ENCODE data around the gene RFX5. TPM values are rescaled to one million over a fixed set of nuclear protein-coding genes. Genes with fewer than 3 reads are reported as not detected.

Gene RFX5
- total and polyA plus RNA-seq, 9 of the 15 experiments (the other 6 are each of a cell fraction or from before 2014, with no cell fraction given), result 3.8 to 48.2 (median 32.2) TPM

GRCh38 chr1:151311589-151312331 lies 35.3 kb downstream of the RFX5 start (continued):
- peak; percentile 96 for TF ChIP-seq ZNF589 (CRISPR knock-in tag; IDR thresholded peaks at IDR 0.05; ENCODE audit: low read depth)
- TF ChIP-seq DACH1 (IDR thresholded peaks at IDR 0.05; ENCODE audit: partially characterized antibody), result peak; percentile 99
- no peak for TF ChIP-seq ZNF217 (CRISPR knock-in tag; IDR thresholded peaks at IDR 0.05)
- TF ChIP-seq ZBTB1 (CRISPR knock-in tag; IDR thresholded peaks at IDR 0.05; ENCODE audit: borderline replicate concordance, low read depth), result no peak
- TF ChIP-seq CGGBP1 (CRISPR knock-in tag; IDR thresholded peaks at IDR 0.05), result no peak
- TF ChIP-seq ZNF316 (IDR thresholded peaks at IDR 0.05), result peak; percentile 76
- no peak for TF ChIP-seq ZNF717 (CRISPR knock-in tag; IDR thresholded peaks at IDR 0.05)
- TF ChIP-seq ZBTB12 (CRISPR knock-in tag; IDR thresholded peaks at IDR 0.05), result peak; percentile 65
- no peak for TF ChIP-seq ASH1L (IDR thresholded peaks at IDR 0.05; ENCODE audit: borderline replicate concordance, low read depth, partially characterized antibody)
- no peak for TF ChIP-seq SNRNP70 (optimal IDR thresholded peaks at IDR 0.05; ENCODE audit: low read depth, low read length)
- TF ChIP-seq TGIF2 (CRISPR knock-in tag; IDR thresholded peaks at IDR 0.05), result peak; percentile 97; the same call in 1 of the 2 replicates
- TF ChIP-seq ZNF408 (CRISPR knock-in tag; IDR thresholded peaks at IDR 0.05; ENCODE audit: low read depth), result no peak
- TF ChIP-seq ZBTB9 (CRISPR knock-in tag; IDR thresholded peaks at IDR 0.05), result 0 out of 2 replicates have a peak, but pooled peaks have one; percentile 30
- no peak for TF ChIP-seq KAT8 (IDR thresholded peaks at IDR 0.05; ENCODE audit: low read depth)
- TF ChIP-seq ZNF518B (CRISPR knock-in tag; IDR thresholded peaks at IDR 0.05), result no peak
- peak; percentile 76 for TF ChIP-seq ZNF668 (CRISPR knock-in tag; IDR thresholded peaks at IDR 0.05)
- peak; percentile 57 for TF ChIP-seq PBX2 (CRISPR knock-in tag; IDR thresholded peaks at IDR 0.05; ENCODE audit: low read depth)
- peak; percentile 85 for TF ChIP-seq PBX2 (tag; conservative IDR thresholded peaks at IDR 0.05; ENCODE audit: low read depth)
- peak; percentile 100 for TF ChIP-seq JUND (IDR thresholded peaks at IDR 0.05; ENCODE audit: borderline replicate concordance, low read depth, low read length)
- TF ChIP-seq JUND (tag; IDR thresholded peaks at IDR 0.05; ENCODE audit: borderline replicate concordance, low read depth, low read length), result peak; percentile 100

Data from K562 (cell line).